OCI-LY1 (cell line): Measurements from ENCODE around the gene ZNF862.

ENCODE experiments used
- H2AFZ ChIP-seq: fragments of 200-600 bp; sonication (generic), shearing (Covaris generic); 2 replicates; pipeline ENCODE4 v1.6.0; 2014; ENCODE audit warnings: antibody characterized with exemption, mild to moderate bottlenecking, low read length
- H3F3A ChIP-seq: fragments of 200-600 bp; sonication (generic), shearing (Covaris generic); 2 replicates; pipeline ENCODE4 v1.6.0; 2014; ENCODE audit warnings: mild to moderate bottlenecking, antibody characterized with exemption, low read length, moderate library complexity; ENCODE audit not compliant: insufficient read depth
- H3K27ac ChIP-seq: fragments of 200-600 bp; sonication (generic); 2 replicates; pipeline ENCODE4 v1.5.1; 2014; ENCODE audit warnings: low read length, mixed run types, mild to moderate bottlenecking, low read depth; ENCODE audit not compliant: poor library complexity, severe bottlenecking
- H3K27me3 ChIP-seq: fragments of 200-600 bp; sonication (generic); 2 replicates; pipeline ENCODE4 v1.6.0; 2014; ENCODE audit warnings: antibody characterized with exemption, mild to moderate bottlenecking, low read length, moderate library complexity; ENCODE audit not compliant: insufficient read depth
- H3K36me3 ChIP-seq: fragments of 200-600 bp; sonication (generic); 2 replicates; pipeline ENCODE4 v1.6.1; 2014; ENCODE audit warnings: mild to moderate bottlenecking, antibody characterized with exemption, low read length, moderate library complexity, mixed read lengths; ENCODE audit not compliant: insufficient read depth
- H3K4me1 ChIP-seq: fragments of 200-600 bp; sonication (generic); 2 replicates; pipeline ENCODE4 v1.5.1; 2014; ENCODE audit warnings: mild to moderate bottlenecking, low read length, moderate library complexity; ENCODE audit not compliant: insufficient read depth, severe bottlenecking
- H3K4me2 ChIP-seq: fragments of 200-600 bp; sonication (generic), shearing (Covaris generic); 2 replicates; pipeline ENCODE4 v1.6.1; 2014; ENCODE audit warnings: low read length
- H3K4me3 ChIP-seq: fragments of 200-600 bp; sonication (generic); 2 replicates; pipeline ENCODE4 v1.5.1; 2014; ENCODE audit warnings: low read length, low read depth, mild to moderate bottlenecking, mixed read lengths; ENCODE audit not compliant: poor library complexity, severe bottlenecking
- H3K79me2 ChIP-seq: fragments of 200-600 bp; shearing (Covaris generic); 2 replicates; pipeline ENCODE4 v1.6.1; 2016; ENCODE audit warnings: mixed run types, low read length, mixed read lengths; ENCODE audit not compliant: insufficient read depth
- H3K9ac ChIP-seq: fragments of 200-600 bp; sonication (generic), shearing (Covaris generic); 2 replicates; pipeline ENCODE4 v1.6.1; 2014; ENCODE audit warnings: mild to moderate bottlenecking, low read length, mixed read lengths
- H3K9me2 ChIP-seq: fragments of 200-600 bp; sonication (generic), shearing (Covaris generic); 2 replicates; pipeline ENCODE4 v1.6.1; 2014; ENCODE audit warnings: low read depth, mild to moderate bottlenecking, low read length, mixed read lengths
- H3K9me3 ChIP-seq: fragments of 200-600 bp; shearing (Covaris generic); 2 replicates; pipeline ENCODE4 v1.6.1; 2014; ENCODE audit warnings: low read length, mixed read lengths
- H4K20me1 ChIP-seq: fragments of 200-600 bp; sonication (generic), shearing (Covaris generic); 2 replicates; pipeline ENCODE4 v1.6.0; 2016; ENCODE audit warnings: mild to moderate bottlenecking, low read length; ENCODE audit not compliant: insufficient read depth
- CTCF ChIP-seq: fragments of 200-600 bp; sonication (generic), shearing (Covaris generic); IDR thresholded peaks from 2 replicates; pipeline ENCODE4 v1.5.1; 2017; ENCODE audit warnings: mild to moderate bottlenecking, antibody characterized with exemption, low read length, moderate library complexity, mixed read lengths
- EZH2 ChIP-seq: fragments of 200-600 bp; sonication (generic), shearing (Covaris generic); IDR thresholded peaks from 2 replicates; pipeline ENCODE4 v1.8.0; 2017; ENCODE audit warnings: borderline replicate concordance, mixed run types, mild to moderate bottlenecking, antibody characterized with exemption, low read length, moderate library complexity, mixed read lengths

The ZNF862 gene

GRCh38 chr7:149833495-149834130 is 4.6 kb upstream of the ZNF862 start:
- Histone ChIP-seq H3K9ac (no peak overlapping the region), H3K36me3 (no peaks in the 10 kb centered on the region), H3K27me3 (peaks cover 13% of the 10 kb centered on the region; the same call in 1 of the 2 replicates), H3K27ac (no peak overlapping the region), H3K9me2 (no peaks in the 10 kb centered on the region), H3K4me2 (no peak overlapping the region), H3K4me3 (no peak overlapping the region), H3F3A (no peaks in the 10 kb centered on the region), H3K4me1 (peaks cover 4% of the 10 kb centered on the region), H2AFZ (no peak overlapping the region), H4K20me1 (no peaks in the 10 kb centered on the region), H3K9me3 (no peaks in the 10 kb centered on the region), H3K79me2 (no peaks in the 10 kb centered on the region)
- no peak for TF ChIP-seq EZH2
- TF ChIP-seq CTCF = no peak

DNA sequence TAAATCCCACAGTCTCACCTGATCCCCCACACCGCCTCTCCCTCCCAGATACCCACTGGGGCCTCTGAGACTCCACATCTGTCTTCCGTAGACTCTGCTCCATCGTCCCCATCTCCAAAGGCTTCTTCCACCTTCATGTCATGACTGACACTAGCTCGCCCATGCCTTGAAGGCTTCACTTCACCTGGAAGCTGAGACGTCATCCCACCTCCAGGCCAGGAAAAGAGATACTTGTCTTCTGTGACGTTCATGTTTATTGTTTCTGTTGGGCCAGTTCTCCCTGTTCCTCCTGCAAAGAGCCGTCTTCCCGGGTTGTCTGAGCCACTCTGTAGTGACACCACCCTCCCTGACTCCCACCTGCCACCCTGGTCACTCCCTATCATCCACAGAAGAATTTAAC is 3.6 kb upstream of the ZNF862 start:
- no peaks in the 10 kb centered on the region for H4K20me1 ChIP-seq
- no peaks in the 10 kb centered on the region for H3K79me2 ChIP-seq
- H3K4me1 ChIP-seq = peaks cover 13% of the 10 kb centered on the region
- H3K9me3 ChIP-seq = no peaks in the 10 kb centered on the region
- H3K4me2 ChIP-seq = no peak overlapping the region
- H3K27me3 ChIP-seq = peaks cover 13% of the 10 kb centered on the region; the same call in 1 of the 2 replicates
- no peak overlapping the region for H2AFZ ChIP-seq
- TF ChIP-seq EZH2 = no peak
- no peak for TF ChIP-seq CTCF
- H3K9ac ChIP-seq = no peak overlapping the region
- H3F3A ChIP-seq = no peaks in the 10 kb centered on the region
- H3K9me2 ChIP-seq = no peaks in the 10 kb centered on the region
- H3K27ac ChIP-seq = no peak overlapping the region
- H3K36me3 ChIP-seq = no peaks in the 10 kb centered on the region
- no peak overlapping the region for H3K4me3 ChIP-seq

- H3K36me3 ChIP-seq = no peaks in the 10 kb centered on the region
- H3K27me3 ChIP-seq = peaks cover 9% of the 10 kb centered on the region; the same call in 1 of the 2 replicates
- no peak overlapping the region for H2AFZ ChIP-seq
- H3K9me2 ChIP-seq = no peaks in the 10 kb centered on the region
- H3K9me3 ChIP-seq = no peaks in the 10 kb centered on the region
- no peak overlapping the region for H3K9ac ChIP-seq
- H3K4me1 ChIP-seq = peaks cover 13% of the 10 kb centered on the region
- TF ChIP-seq CTCF (no peak), EZH2 (no peak)
- H3K27ac ChIP-seq = no peak overlapping the region
- no peaks in the 10 kb centered on the region for H3F3A ChIP-seq
- H3K79me2 ChIP-seq = no peaks in the 10 kb centered on the region
- H4K20me1 ChIP-seq = no peaks in the 10 kb centered on the region
- no peak overlapping the region for H3K4me2 ChIP-seq
- H3K4me3 ChIP-seq = no peak overlapping the region
These were observed 1.7 kb upstream of the ZNF862 start for GRCh38 chr7:149836434-149836833.
